BE2C (cell line): ENCODE measurements around the gene PLPP2.

Source experiments
- DNase-seq: peaks from one replicate; pipeline ENCODE4 v3.0.0-alpha.2; 2020
- H3K27me3 ChIP-seq: fragments of 250-450 bp; sonication (Bioruptor Pico); 2 replicates; pipeline ENCODE4 v1.5.1; 2020; ENCODE audit warnings: mild to moderate bottlenecking
- H3K36me3 ChIP-seq: fragments of 250-450 bp; sonication (Bioruptor Pico); 2 replicates; pipeline ENCODE4 v1.5.1; 2020; ENCODE audit warnings: mild to moderate bottlenecking
- H3K4me1 ChIP-seq: fragments of 250-450 bp; sonication (Bioruptor Pico); 2 replicates; pipeline ENCODE4 v1.5.1; 2020
- H3K4me3 ChIP-seq: 2 replicates; pipeline ENCODE4 v1.5.1; 2011; ENCODE audit warnings: low read depth, low read length
- H3K9me3 ChIP-seq: fragments of 250-450 bp; sonication (Bioruptor Pico); 2 replicates; pipeline ENCODE4 v1.5.1; 2020
- TF ChIP-seq, protein P1 (sequence below): IDR thresholded peaks from 2 replicates; pipeline ENCODE4 v1.5.1; 2012; ENCODE audit warnings: mild to moderate bottlenecking, low read depth, low read length

Gene PLPP2

DNA sequence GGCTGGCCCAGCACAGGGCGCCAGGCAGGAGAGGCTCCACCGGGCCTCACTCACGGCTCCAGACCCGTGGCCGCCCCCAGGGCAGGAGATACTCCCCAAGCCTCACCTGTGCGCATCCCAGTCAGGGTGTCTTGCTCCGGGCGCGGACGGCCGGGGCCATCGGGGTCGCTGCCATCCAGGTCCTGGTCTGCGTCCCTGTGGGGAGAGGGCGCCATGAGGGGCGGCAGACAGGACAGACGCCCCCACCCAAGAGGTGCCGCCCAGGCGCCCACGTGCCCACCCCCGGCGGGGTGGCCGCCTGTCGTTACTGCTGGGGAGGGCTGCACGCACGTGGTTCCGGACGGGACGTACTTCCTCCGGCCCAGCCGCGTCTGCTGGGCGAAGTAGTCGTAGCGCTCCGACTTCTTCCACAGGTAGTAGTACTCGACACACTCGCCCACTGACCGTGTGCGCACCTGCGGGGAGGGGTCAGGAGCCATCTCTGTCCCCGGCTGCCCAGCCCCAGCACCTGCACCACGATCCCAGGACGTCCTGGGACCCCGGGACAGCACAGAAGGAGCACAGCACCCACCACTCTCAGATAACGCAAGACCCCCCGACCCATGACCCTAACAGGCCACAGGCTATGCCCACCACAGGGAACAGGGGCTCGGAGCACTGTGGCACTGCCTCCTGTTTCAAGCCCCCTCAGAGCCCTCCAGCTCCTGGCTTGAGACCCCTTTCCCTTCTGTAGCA lies 17.4 kb upstream of the PLPP2 start:
- H3K4me1 ChIP-seq: no peaks in the 10 kb centered on the region
- TF ChIP-seq, protein P1, sequence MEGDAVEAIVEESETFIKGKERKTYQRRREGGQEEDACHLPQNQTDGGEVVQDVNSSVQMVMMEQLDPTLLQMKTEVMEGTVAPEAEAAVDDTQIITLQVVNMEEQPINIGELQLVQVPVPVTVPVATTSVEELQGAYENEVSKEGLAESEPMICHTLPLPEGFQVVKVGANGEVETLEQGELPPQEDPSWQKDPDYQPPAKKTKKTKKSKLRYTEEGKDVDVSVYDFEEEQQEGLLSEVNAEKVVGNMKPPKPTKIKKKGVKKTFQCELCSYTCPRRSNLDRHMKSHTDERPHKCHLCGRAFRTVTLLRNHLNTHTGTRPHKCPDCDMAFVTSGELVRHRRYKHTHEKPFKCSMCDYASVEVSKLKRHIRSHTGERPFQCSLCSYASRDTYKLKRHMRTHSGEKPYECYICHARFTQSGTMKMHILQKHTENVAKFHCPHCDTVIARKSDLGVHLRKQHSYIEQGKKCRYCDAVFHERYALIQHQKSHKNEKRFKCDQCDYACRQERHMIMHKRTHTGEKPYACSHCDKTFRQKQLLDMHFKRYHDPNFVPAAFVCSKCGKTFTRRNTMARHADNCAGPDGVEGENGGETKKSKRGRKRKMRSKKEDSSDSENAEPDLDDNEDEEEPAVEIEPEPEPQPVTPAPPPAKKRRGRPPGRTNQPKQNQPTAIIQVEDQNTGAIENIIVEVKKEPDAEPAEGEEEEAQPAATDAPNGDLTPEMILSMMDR: no peak
- peaks cover 31% of the 10 kb centered on the region for H3K36me3 ChIP-seq
- DNase-seq: no peak
- H3K9me3 ChIP-seq: no peaks in the 10 kb centered on the region
- H3K27me3 ChIP-seq: no peaks in the 10 kb centered on the region
- no peak overlapping the region for H3K4me3 ChIP-seq

DNA sequence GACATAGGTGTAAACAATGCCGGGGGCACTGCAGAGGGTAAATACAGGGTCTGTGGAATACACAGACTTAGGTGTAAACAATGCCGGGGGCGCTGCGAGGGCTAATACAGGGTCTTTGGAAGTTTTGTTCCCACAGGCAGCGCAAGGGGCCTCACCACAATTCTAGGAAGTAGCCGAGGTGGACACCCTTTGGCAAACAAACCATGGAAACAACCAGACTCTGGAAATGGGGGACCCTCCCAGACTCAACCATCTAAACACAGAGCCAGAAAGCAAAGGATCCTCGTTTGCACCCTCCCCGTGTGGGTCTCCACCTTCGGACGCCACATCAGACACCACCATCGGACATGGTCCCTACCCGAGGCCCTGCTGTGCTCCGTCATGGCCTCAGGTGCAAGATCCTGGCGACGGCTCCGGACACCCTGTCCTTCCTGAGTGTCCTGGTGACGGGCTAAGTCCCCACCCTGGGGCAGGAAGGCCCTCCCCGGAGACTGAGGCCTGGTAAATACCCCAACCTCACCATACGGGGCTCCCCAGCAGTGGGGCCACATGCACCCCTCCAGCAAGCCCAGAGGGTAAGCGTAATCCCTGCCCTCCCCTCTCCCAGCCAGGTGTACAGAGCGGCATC lies 16.7 kb upstream of the PLPP2 start:
- Histone ChIP-seq H3K4me3 (no peak overlapping the region), H3K4me1 (no peaks in the 10 kb centered on the region), H3K27me3 (no peaks in the 10 kb centered on the region), H3K9me3 (no peaks in the 10 kb centered on the region), H3K36me3 (peaks cover 31% of the 10 kb centered on the region)
- TF ChIP-seq, protein P1: no peak
- DNase-seq: no peak

DNA sequence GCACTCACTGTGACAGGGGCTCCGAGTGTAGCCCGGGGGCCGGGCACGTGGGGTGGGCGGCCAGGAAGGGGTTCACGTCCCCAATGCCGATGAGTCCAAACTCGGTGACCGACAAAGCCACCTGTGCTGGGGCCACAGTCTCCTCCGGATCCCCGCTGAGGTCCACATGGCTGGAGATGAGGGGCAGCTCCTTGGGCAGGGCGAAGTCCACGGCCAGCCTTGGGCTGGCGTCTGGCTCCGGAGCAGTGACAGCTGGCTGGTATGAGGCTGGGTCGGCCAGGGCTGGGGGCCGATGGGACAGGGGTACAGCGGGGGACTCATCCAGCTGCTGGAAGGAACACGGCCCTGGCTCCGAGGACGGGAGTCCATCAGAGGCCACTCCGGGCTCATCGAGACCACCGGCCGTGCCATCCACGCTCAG lies 15.9 kb upstream of the PLPP2 start:
- Histone ChIP-seq H3K4me1 (no peaks in the 10 kb centered on the region), H3K36me3 (peaks cover 31% of the 10 kb centered on the region), H3K27me3 (no peaks in the 10 kb centered on the region), H3K9me3 (no peaks in the 10 kb centered on the region), H3K4me3 (no peak overlapping the region)
- TF ChIP-seq, protein P1: no peak
- no peak for DNase-seq

DNA sequence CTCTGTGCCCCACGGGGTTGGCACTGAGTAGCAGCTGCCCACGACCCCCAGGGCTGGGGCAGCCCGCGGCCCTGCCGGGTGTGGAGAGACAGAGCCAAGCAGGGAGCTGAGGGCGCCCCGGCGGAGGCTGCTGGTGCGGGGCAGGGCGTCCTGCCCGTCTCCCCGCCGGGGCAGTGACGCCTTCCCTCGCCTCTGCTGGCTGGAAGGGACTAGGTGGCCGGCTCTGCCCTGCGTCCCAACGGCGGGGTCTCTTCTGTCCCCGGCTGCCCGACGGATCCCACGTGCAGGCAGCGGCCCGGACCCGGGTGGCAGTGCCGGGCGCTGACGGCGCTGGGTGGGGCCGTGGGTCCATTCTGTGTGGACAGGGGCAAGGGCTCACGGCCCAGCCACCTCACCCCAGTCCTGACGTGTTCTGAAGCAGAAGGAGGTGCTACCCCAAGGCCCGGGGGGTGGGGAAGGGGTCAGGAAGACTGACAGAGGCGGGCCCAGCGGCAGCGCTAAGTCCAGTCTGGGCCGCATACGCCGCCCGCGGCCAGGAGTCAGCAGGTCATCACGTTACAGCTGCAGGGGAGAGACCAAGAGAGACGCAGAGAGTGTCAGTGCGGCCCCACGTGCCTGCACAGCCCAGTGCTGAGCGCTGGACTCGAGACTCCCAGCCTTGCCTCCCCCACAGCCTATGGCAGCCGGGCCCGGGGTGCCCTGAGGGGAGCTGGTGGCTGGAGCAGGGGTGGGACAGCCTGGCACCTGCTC lies 15.1 kb upstream of the PLPP2 start:
- Histone ChIP-seq H3K9me3 (no peaks in the 10 kb centered on the region), H3K4me1 (no peaks in the 10 kb centered on the region), H3K36me3 (peaks cover 31% of the 10 kb centered on the region), H3K27me3 (no peaks in the 10 kb centered on the region), H3K4me3 (no peak overlapping the region)
- TF ChIP-seq, protein P1: no peak
- no peak for DNase-seq

DNA sequence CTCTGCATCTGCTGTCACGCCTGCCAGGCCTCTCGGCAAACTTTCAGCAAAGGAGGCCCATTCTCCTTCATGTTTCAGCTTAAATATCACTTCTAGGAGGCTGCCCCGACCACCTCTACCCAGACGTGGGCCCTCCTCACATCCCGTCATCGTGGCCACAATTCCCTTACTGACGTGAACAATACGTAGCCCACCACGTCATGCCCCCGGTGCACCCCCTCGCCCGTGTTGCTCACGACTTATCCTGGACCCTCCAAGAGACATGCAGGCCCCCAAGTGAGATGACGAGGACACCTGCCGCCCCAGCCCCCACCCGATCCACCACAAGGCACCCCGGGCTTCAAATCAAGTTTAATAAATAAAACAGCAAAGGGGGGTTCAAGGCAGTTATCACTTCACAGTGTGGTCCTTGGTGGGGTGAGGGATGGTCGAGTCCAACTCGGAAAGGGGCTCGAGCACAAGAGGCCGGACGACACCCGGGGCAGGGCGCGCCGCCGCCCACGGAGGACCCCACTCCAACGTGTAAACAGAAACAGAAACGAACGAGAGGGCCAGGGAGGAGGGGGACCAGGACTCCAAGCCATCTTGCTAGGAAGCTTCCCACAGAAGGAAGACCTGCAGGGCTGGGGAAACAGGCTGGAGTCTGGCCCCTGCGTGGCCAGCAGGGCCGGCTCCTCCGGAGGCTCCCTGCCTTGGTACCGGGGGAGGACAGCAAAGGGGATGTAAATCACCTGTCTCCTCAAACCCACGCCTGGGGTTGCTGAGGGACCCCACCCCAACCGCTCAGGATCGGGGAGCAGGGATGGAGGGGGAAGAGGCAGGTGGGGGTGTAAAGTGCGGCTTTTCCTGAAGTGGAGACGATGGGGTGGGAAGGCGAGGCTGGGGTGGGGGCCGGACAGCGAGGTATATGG lies 14.3 kb upstream of the PLPP2 start:
- H3K27me3 ChIP-seq: no peaks in the 10 kb centered on the region
- H3K9me3 ChIP-seq: no peaks in the 10 kb centered on the region
- H3K4me1 ChIP-seq: no peaks in the 10 kb centered on the region
- TF ChIP-seq, protein P1: no peak
- H3K4me3 ChIP-seq: no peak overlapping the region
- peaks cover 25% of the 10 kb centered on the region for H3K36me3 ChIP-seq
- no peak for DNase-seq
